WTC11 (cell line): ENCODE data around the gene DHX34. TPM values are rescaled to one million over a fixed set of nuclear protein-coding genes. Genes with fewer than 3 reads are reported as not detected.

Source experiments
- ATAC-seq: fragments of 200-7000 bp; cut with Tn5 transposase; 2 replicates; pipeline ENCODE4 v1.10.0; 2021; ENCODE audit warnings: mild to moderate bottlenecking, moderate library complexity
- CTCF ChIA-PET: fragments of 300-600 bp; sonication (Branson Sonifier 250); formaldehyde crosslinking; loops from one replicate; lab custom pipeline; 2021; ENCODE audit warnings: antibody characterized with exemption; lab: Charles Lee
- POLR2A ChIA-PET: fragments of 350-600 bp; sonication (Branson Sonifier 250); formaldehyde crosslinking; loops from one replicate; lab custom pipeline; 2021; ENCODE audit warnings: antibody characterized with exemption; lab: Charles Lee
- DNase-seq: peaks from one replicate; pipeline ENCODE4 v3.0.0; 2021; ENCODE audit warnings: low spot score
- H3K27ac Mint-ChIP-seq: 2 replicates; pipeline ENCODE4 v1.8.0; 2021; ENCODE audit warnings: mixed read lengths
- H3K27me3 Mint-ChIP-seq: 2 replicates; pipeline ENCODE4 v1.8.0; 2021; ENCODE audit warnings: low read depth, mild to moderate bottlenecking, moderate library complexity, mixed read lengths
- H3K36me3 Mint-ChIP-seq: 2 replicates; pipeline ENCODE4 v1.8.0; 2021; ENCODE audit warnings: mixed read lengths
- H3K4me1 Mint-ChIP-seq: 2 replicates; pipeline ENCODE4 v1.8.0; 2022; ENCODE audit warnings: mixed read lengths
- H3K4me3 Mint-ChIP-seq: 2 replicates; pipeline ENCODE4 v1.8.0; 2021; ENCODE audit warnings: mild to moderate bottlenecking, moderate library complexity, mixed read lengths
- H3K9me3 Mint-ChIP-seq: 2 replicates; pipeline ENCODE4 v1.8.0; 2021; ENCODE audit warnings: mixed read lengths
- CBFB ChIP-seq: sonication (generic); formaldehyde crosslinking; IDR thresholded peaks from 2 replicates; pipeline ENCODE4 v1.8.1; 2022; ENCODE audit warnings: mild to moderate bottlenecking, low read depth, missing genetic modification reagents
- ELF4 ChIP-seq: sonication (generic); formaldehyde crosslinking; IDR thresholded peaks from 2 replicates; pipeline ENCODE4 v1.8.1; 2022; ENCODE audit warnings: low read depth, mild to moderate bottlenecking, moderate library complexity, missing genetic modification reagents
- ESRRA ChIP-seq: sonication (generic); formaldehyde crosslinking; IDR thresholded peaks from 2 replicates; pipeline ENCODE4 v1.8.1; 2022; ENCODE audit warnings: mild to moderate bottlenecking, missing genetic modification reagents, borderline replicate concordance
- FOXK1 ChIP-seq: sonication (generic); formaldehyde crosslinking; IDR thresholded peaks from 2 replicates; pipeline ENCODE4 v1.8.0; 2022; ENCODE audit warnings: mild to moderate bottlenecking, moderate library complexity, missing genetic modification reagents
- FOXP1 ChIP-seq: sonication (generic); formaldehyde crosslinking; IDR thresholded peaks from 2 replicates; pipeline ENCODE4 v1.8.0; 2022; ENCODE audit warnings: missing genetic modification reagents, mild to moderate bottlenecking, moderate library complexity, borderline replicate concordance
- GABPB1 ChIP-seq: sonication (generic); formaldehyde crosslinking; IDR thresholded peaks from 2 replicates; pipeline ENCODE4 v1.8.1; 2023; ENCODE audit warnings: mild to moderate bottlenecking, missing genetic modification reagents
- JAZF1 ChIP-seq: fragments of 250-450 bp; sonication (Bioruptor Pico); IDR thresholded peaks from 2 replicates; pipeline ENCODE4 v1.9.0; 2021; ENCODE audit warnings: moderate library complexity, mild to moderate bottlenecking, inconsistent platforms
- JUN ChIP-seq: sonication (generic); formaldehyde crosslinking; IDR thresholded peaks from 2 replicates; pipeline ENCODE4 v1.8.0; 2023; ENCODE audit warnings: mild to moderate bottlenecking, missing genetic modification reagents
- NR3C1 ChIP-seq: sonication (generic); formaldehyde crosslinking; conservative IDR thresholded peaks from 2 replicates; pipeline ENCODE4 v1.8.1; 2023; ENCODE audit warnings: low read depth, mild to moderate bottlenecking, missing genetic modification reagents
- RELA ChIP-seq: sonication (generic); formaldehyde crosslinking; IDR thresholded peaks from 2 replicates; pipeline ENCODE4 v1.8.1; 2022; ENCODE audit warnings: missing genetic modification reagents, mild to moderate bottlenecking, borderline replicate concordance
- RORB ChIP-seq: fragments of 250-450 bp; sonication (Bioruptor Pico); IDR thresholded peaks from 2 replicates; pipeline ENCODE4 v1.9.0; 2021; ENCODE audit warnings: mild to moderate bottlenecking
- SMAD3 ChIP-seq: sonication (generic); formaldehyde crosslinking; IDR thresholded peaks from 2 replicates; pipeline ENCODE4 v1.8.0; 2022; ENCODE audit warnings: missing genetic modification reagents, mild to moderate bottlenecking, borderline replicate concordance
- SP1 ChIP-seq: sonication (generic); formaldehyde crosslinking; conservative IDR thresholded peaks from 2 replicates; pipeline ENCODE4 v1.8.1; 2022; ENCODE audit warnings: missing genetic modification reagents
- TEAD1 ChIP-seq: sonication (generic); formaldehyde crosslinking; IDR thresholded peaks from 2 replicates; pipeline ENCODE4 v1.8.0; 2022; ENCODE audit warnings: mild to moderate bottlenecking, missing genetic modification reagents
- TEAD4 ChIP-seq: sonication (generic); formaldehyde crosslinking; IDR thresholded peaks from 2 replicates; pipeline ENCODE4 v1.8.0; 2022; ENCODE audit warnings: mild to moderate bottlenecking, missing genetic modification reagents
- TP53 ChIP-seq: sonication (generic); formaldehyde crosslinking; IDR thresholded peaks from 2 replicates; pipeline ENCODE4 v1.8.1; 2023; ENCODE audit warnings: mild to moderate bottlenecking, missing genetic modification reagents
- ZNF219 ChIP-seq: sonication (generic); formaldehyde crosslinking; IDR thresholded peaks from 2 replicates; pipeline ENCODE4 v1.8.0; 2023; ENCODE audit warnings: missing genetic modification reagents, mild to moderate bottlenecking, borderline replicate concordance
- ZNF396 ChIP-seq: fragments of 250-450 bp; sonication (Bioruptor Pico); IDR thresholded peaks from 2 replicates; pipeline ENCODE4 v1.8.0; 2021; ENCODE audit warnings: mild to moderate bottlenecking, moderate library complexity, borderline replicate concordance
- ZNF423 ChIP-seq: fragments of 250-450 bp; sonication (Bioruptor Pico); IDR thresholded peaks from 2 replicates; pipeline ENCODE4 v2.1.2; 2022; ENCODE audit warnings: mild to moderate bottlenecking, moderate library complexity
- total RNA-seq: library from RNA; stranded (reverse); gene quantifications from 3 replicates; pipeline ENCODE4 v1.2.3, GENCODE V29; 2021
- TF ChIP-seq, protein P1 (sequence below): sonication (generic); formaldehyde crosslinking; IDR thresholded peaks from 2 replicates; pipeline ENCODE4 v1.8.1; 2023; ENCODE audit warnings: mild to moderate bottlenecking, missing genetic modification reagents, moderate library complexity
- TF ChIP-seq, protein P2 (sequence below): sonication (generic); formaldehyde crosslinking; conservative IDR thresholded peaks from 2 replicates; pipeline ENCODE4 v1.8.1; 2022; ENCODE audit warnings: mild to moderate bottlenecking, missing genetic modification reagents
- TF ChIP-seq, protein P3 (sequence below): fragments of 250-450 bp; sonication (Bioruptor Pico); IDR thresholded peaks from 2 replicates; pipeline ENCODE4 v1.8.0; 2021; ENCODE audit warnings: mild to moderate bottlenecking
- TF ChIP-seq, protein P4 (sequence below): sonication (generic); formaldehyde crosslinking; IDR thresholded peaks from 2 replicates; pipeline ENCODE4 v1.8.0; 2022; ENCODE audit warnings: mild to moderate bottlenecking, missing genetic modification reagents
- TF ChIP-seq, protein P5 (sequence below): sonication (generic); formaldehyde crosslinking; IDR thresholded peaks from 2 replicates; pipeline ENCODE4 v1.8.1; 2023; ENCODE audit warnings: mild to moderate bottlenecking, moderate library complexity, missing genetic modification reagents
- TF ChIP-seq, protein P6 (sequence below): sonication (generic); formaldehyde crosslinking; IDR thresholded peaks from 2 replicates; pipeline ENCODE4 v1.8.0; 2022; ENCODE audit warnings: mild to moderate bottlenecking, missing genetic modification reagents
- TF ChIP-seq, protein P7 (sequence below): sonication (generic); formaldehyde crosslinking; IDR thresholded peaks from 2 replicates; pipeline ENCODE4 v1.8.1; 2022; ENCODE audit warnings: mild to moderate bottlenecking, moderate library complexity, missing genetic modification reagents

DHX34 gene
- total RNA-seq, 1 experiment from 2014 or later, result 35.6 TPM

DNA sequence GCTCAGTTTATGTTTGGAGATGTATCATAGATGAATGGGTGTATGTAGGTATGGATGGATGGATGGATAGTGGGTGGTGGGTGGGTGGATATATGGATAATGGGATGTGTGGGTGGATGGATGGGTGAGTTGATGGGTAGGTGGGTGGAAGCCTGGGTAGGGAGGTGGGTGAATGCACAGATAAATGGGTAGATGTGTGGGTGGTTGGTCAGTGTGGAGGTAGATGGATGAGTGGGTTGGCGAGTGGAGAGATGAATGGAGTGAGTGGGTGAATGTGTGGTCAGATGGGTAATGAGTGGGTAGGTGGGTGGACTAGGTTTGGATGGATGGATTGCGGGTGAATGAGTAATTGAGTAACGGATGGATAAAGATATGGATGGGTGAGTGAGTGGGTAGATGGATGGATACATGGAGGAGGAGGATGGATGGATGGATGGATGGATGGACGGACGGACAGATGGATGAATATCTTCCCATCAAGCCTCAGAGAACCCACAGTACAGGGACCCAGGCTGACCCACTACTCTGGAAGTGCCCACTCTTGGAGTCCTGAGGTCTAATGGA is 56.8 kb downstream of the DHX34 start:
- ATAC-seq (no peak), DNase-seq (no peak)
- peaks cover 14% of the 10 kb centered on the region for H3K27me3 Mint-ChIP-seq
- H3K27ac Mint-ChIP-seq, result no peak overlapping the region
- peak overlapping the region; percentile 20; the same call in 1 of the 2 replicates for H3K4me3 Mint-ChIP-seq
- H3K36me3 Mint-ChIP-seq, result no peaks in the 10 kb centered on the region
- CTCF ChIA-PET, result interaction anchor here (1.0 to 1.6 kb wide), 4 partner anchors 10 to 24 kb away, joined by 3 to 8 read pairs (median 4); no protein-coding TSS in a partner anchor
- TF ChIP-seq, protein P1, sequence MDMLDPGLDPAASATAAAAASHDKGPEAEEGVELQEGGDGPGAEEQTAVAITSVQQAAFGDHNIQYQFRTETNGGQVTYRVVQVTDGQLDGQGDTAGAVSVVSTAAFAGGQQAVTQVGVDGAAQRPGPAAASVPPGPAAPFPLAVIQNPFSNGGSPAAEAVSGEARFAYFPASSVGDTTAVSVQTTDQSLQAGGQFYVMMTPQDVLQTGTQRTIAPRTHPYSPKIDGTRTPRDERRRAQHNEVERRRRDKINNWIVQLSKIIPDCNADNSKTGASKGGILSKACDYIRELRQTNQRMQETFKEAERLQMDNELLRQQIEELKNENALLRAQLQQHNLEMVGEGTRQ (CRISPR knock-in tag), result no peak
- TF ChIP-seq ZNF423 (CRISPR knock-in tag) (no peak), GABPB1 (no peak), ZNF396 (CRISPR knock-in tag) (no peak), RORB (no peak)
- TF ChIP-seq, protein P2, sequence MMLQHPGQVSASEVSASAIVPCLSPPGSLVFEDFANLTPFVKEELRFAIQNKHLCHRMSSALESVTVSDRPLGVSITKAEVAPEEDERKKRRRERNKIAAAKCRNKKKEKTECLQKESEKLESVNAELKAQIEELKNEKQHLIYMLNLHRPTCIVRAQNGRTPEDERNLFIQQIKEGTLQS (CRISPR knock-in tag), result no peak
- TF ChIP-seq, protein P3, sequence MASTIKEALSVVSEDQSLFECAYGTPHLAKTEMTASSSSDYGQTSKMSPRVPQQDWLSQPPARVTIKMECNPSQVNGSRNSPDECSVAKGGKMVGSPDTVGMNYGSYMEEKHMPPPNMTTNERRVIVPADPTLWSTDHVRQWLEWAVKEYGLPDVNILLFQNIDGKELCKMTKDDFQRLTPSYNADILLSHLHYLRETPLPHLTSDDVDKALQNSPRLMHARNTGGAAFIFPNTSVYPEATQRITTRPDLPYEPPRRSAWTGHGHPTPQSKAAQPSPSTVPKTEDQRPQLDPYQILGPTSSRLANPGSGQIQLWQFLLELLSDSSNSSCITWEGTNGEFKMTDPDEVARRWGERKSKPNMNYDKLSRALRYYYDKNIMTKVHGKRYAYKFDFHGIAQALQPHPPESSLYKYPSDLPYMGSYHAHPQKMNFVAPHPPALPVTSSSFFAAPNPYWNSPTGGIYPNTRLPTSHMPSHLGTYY (CRISPR knock-in tag), result no peak
- TF ChIP-seq, protein P4, sequence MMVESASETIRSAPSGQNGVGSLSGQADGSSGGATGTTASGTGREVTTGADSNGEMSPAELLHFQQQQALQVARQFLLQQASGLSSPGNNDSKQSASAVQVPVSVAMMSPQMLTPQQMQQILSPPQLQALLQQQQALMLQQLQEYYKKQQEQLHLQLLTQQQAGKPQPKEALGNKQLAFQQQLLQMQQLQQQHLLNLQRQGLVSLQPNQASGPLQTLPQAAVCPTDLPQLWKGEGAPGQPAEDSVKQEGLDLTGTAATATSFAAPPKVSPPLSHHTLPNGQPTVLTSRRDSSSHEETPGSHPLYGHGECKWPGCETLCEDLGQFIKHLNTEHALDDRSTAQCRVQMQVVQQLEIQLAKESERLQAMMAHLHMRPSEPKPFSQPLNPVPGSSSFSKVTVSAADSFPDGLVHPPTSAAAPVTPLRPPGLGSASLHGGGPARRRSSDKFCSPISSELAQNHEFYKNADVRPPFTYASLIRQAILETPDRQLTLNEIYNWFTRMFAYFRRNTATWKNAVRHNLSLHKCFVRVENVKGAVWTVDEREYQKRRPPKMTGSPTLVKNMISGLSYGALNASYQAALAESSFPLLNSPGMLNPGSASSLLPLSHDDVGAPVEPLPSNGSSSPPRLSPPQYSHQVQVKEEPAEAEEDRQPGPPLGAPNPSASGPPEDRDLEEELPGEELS (CRISPR knock-in tag), result no peak
- TF ChIP-seq, protein P5, sequence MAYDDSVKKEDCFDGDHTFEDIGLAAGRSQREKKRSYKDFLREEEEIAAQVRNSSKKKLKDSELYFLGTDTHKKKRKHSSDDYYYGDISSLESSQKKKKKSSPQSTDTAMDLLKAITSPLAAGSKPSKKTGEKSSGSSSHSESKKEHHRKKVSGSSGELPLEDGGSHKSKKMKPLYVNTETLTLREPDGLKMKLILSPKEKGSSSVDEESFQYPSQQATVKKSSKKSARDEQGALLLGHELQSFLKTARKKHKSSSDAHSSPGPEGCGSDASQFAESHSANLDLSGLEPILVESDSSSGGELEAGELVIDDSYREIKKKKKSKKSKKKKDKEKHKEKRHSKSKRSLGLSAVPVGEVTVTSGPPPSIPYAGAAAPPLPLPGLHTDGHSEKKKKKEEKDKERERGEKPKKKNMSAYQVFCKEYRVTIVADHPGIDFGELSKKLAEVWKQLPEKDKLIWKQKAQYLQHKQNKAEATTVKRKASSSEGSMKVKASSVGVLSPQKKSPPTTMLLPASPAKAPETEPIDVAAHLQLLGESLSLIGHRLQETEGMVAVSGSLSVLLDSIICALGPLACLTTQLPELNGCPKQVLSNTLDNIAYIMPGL, result no peak
- H3K4me1 Mint-ChIP-seq, result 0 out of 2 replicates have a peak, but pooled peaks cover 4% of the 10 kb centered on the region
- no peaks in the 10 kb centered on the region for H3K9me3 Mint-ChIP-seq
- POLR2A ChIA-PET, result no interaction called here

DNA sequence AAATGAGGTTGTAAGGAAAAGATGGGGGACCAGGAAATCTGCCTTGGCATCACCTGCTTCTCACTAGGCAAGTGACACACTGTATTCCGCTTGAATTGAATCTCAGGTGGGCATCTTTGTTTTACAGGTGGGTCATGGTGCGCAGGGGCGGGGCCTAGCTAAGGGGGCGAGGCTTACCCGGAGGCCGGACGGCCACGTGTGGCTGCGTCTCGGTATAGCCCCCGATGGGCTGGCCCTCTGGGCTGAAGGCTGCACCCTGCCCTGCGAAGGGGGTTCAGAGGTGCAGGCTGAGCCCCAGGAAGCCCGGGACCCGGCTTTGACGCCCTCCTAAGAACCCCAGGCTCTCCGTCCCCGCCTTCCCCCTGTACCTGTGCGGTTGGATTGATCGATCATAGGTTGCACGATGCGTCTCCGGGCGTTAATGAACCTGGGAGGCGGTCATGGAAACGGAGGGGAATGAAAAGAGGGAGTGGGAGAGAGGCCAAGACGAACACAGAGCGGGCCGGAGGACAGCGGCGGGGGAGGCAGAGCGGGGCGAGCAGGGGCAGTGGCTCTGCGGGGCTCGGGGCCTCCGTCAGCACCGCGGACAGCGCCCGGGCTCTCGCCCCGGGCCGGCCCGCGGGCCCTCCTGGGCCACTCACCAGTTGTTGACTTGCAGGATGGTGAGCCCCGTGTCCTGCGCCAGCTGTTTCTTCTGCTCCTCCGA is 57.7 kb downstream of the DHX34 start:
- DNase-seq (peak; percentile 73), ATAC-seq (peak; percentile 91)
- H3K9me3 Mint-ChIP-seq, result no peaks in the 10 kb centered on the region
- ChIA-PET POLR2A (no interaction called here), CTCF (interaction anchor here (1.0 to 1.6 kb wide), 5 partner anchors 9 to 30 kb away, joined by 3 to 8 read pairs (median 4); no protein-coding TSS in a partner anchor)
- no peaks in the 10 kb centered on the region for H3K36me3 Mint-ChIP-seq
- peaks cover 14% of the 10 kb centered on the region for H3K27me3 Mint-ChIP-seq
- H3K4me3 Mint-ChIP-seq, result peak overlapping the region; percentile 75
- H3K27ac Mint-ChIP-seq, result no peak overlapping the region
- 0 out of 2 replicates have a peak, but pooled peaks cover 4% of the 10 kb centered on the region for H3K4me1 Mint-ChIP-seq
- peak; percentile 92; the same call in 1 of the 2 replicates for TF ChIP-seq RELA (CRISPR knock-in tag)
- peak; percentile 73; the same call in 1 of the 2 replicates for TF ChIP-seq ZNF219 (CRISPR knock-in tag)
- TF ChIP-seq ESRRA, result peak; percentile 75; the same call in 1 of the 2 replicates
- 0 out of 2 replicates have a peak, but pooled peaks have one; percentile 32 for TF ChIP-seq CBFB
- peak; percentile 74; the same call in 1 of the 2 replicates for TF ChIP-seq NR3C1 (CRISPR knock-in tag)
- TF ChIP-seq JAZF1 (CRISPR knock-in tag), result no peak
- peak; percentile 86; the same call in 1 of the 2 replicates for TF ChIP-seq TEAD1 (CRISPR knock-in tag)
- TF ChIP-seq SMAD3, result peak; percentile 84; the same call in 1 of the 2 replicates
- TF ChIP-seq TP53, result peak; percentile 92
- TF ChIP-seq TEAD4 (CRISPR knock-in tag), result peak; percentile 64; the same call in 1 of the 2 replicates
- peak; percentile 95 for TF ChIP-seq JUN
- TF ChIP-seq, protein P6, sequence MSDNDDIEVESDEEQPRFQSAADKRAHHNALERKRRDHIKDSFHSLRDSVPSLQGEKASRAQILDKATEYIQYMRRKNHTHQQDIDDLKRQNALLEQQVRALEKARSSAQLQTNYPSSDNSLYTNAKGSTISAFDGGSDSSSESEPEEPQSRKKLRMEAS, result peak; percentile 77
- TF ChIP-seq, protein P7, sequence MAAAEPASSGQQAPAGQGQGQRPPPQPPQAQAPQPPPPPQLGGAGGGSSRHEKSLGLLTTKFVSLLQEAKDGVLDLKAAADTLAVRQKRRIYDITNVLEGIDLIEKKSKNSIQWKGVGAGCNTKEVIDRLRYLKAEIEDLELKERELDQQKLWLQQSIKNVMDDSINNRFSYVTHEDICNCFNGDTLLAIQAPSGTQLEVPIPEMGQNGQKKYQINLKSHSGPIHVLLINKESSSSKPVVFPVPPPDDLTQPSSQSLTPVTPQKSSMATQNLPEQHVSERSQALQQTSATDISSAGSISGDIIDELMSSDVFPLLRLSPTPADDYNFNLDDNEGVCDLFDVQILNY, result peak; percentile 58; the same call in 1 of the 2 replicates
- TF ChIP-seq ELF4, result no peak
- TF ChIP-seq FOXK1, result peak; percentile 55
- TF ChIP-seq SP1, result 0 out of 2 replicates have a peak, but pooled peaks have one; percentile 54
- TF ChIP-seq FOXP1 (CRISPR knock-in tag), result peak; percentile 90
